ENCODE data around the gene NTSR2.

The NTSR2 gene

GRCh38 chr2:11669454-11670291, at the start of gene NTSR2:
NTSR2 (minus strand) TSS chr2:11670195; CDS start chr2:11670129, 66 bp downstream.
- no peaks in the 10 kb centered on the region for H3K9me3 Mint-ChIP-seq
- H3K27me3 Mint-ChIP-seq = peaks cover 17% of the 10 kb centered on the region
- H3K36me3 Mint-ChIP-seq = peaks cover 5% of the 10 kb centered on the region
- H3K27ac Mint-ChIP-seq = no peak within 1 kb of the TSS
- peaks cover 13% of the 10 kb centered on the region for H3K4me1 Mint-ChIP-seq
- H3K4me3 Mint-ChIP-seq = no peak within 1 kb of the TSS

- Mint-ChIP-seq H3K27ac (peak overlapping the region; percentile 20), H3K4me1 (peaks cover 9% of the 10 kb centered on the region), H3K36me3 (no peaks in the 10 kb centered on the region), H3K4me3 (peak overlapping the region; percentile 9), H3K27me3 (peaks cover 1% of the 10 kb centered on the region), H3K9me3 (no peaks in the 10 kb centered on the region)
Observed at GRCh38 chr2:11719230-11719977, 49.4 kb upstream of the NTSR2 start.

GRCh38 chr2:11718606-11719005, 48.6 kb upstream of the NTSR2 start:
- H3K4me3 Mint-ChIP-seq = no peak overlapping the region

GRCh38 chr2:11717623-11718022, 47.6 kb upstream of the NTSR2 start:
- Mint-ChIP-seq H3K36me3 (no peaks in the 10 kb centered on the region), H3K4me1 (peaks cover 9% of the 10 kb centered on the region), H3K4me3 (no peak overlapping the region), H3K27me3 (peaks cover 1% of the 10 kb centered on the region), H3K27ac (no peak overlapping the region), H3K9me3 (no peaks in the 10 kb centered on the region)

More at GRCh38 chr2:11718606-11719005, 48.6 kb upstream of the NTSR2 start:
- no peak overlapping the region for H3K27ac Mint-ChIP-seq
- no peaks in the 10 kb centered on the region for H3K36me3 Mint-ChIP-seq
- no peaks in the 10 kb centered on the region for H3K9me3 Mint-ChIP-seq
- peaks cover 9% of the 10 kb centered on the region for H3K4me1 Mint-ChIP-seq
- H3K27me3 Mint-ChIP-seq = peaks cover 1% of the 10 kb centered on the region

GRCh38 chr2:11716689-11717321, 46.8 kb upstream of the NTSR2 start:
- no peaks in the 10 kb centered on the region for H3K9me3 Mint-ChIP-seq
- H3K4me1 Mint-ChIP-seq = peaks cover 9% of the 10 kb centered on the region
- no peak overlapping the region for H3K27ac Mint-ChIP-seq
- no peak overlapping the region for H3K4me3 Mint-ChIP-seq
- no peaks in the 10 kb centered on the region for H3K36me3 Mint-ChIP-seq
- peaks cover 1% of the 10 kb centered on the region for H3K27me3 Mint-ChIP-seq

- H3K27me3 Mint-ChIP-seq = peaks cover 1% of the 10 kb centered on the region
- H3K4me1 Mint-ChIP-seq = peaks cover 9% of the 10 kb centered on the region
- H3K36me3 Mint-ChIP-seq = no peaks in the 10 kb centered on the region
- no peaks in the 10 kb centered on the region for H3K9me3 Mint-ChIP-seq
- H3K4me3 Mint-ChIP-seq = no peak overlapping the region
- no peak overlapping the region for H3K27ac Mint-ChIP-seq
Observed at GRCh38 chr2:11715987-11716652, 46.1 kb upstream of the NTSR2 start.

GRCh38 chr2:11713815-11714214, 43.8 kb upstream of the NTSR2 start:
- Mint-ChIP-seq H3K27me3 (peaks cover 1% of the 10 kb centered on the region), H3K9me3 (no peaks in the 10 kb centered on the region), H3K4me1 (no peaks in the 10 kb centered on the region), H3K27ac (no peak overlapping the region), H3K36me3 (no peaks in the 10 kb centered on the region), H3K4me3 (no peak overlapping the region)

GRCh38 chr2:11712866-11713265, 42.9 kb upstream of the NTSR2 start:
- H3K27ac Mint-ChIP-seq = no peak overlapping the region
- no peaks in the 10 kb centered on the region for H3K36me3 Mint-ChIP-seq
- no peaks in the 10 kb centered on the region for H3K4me1 Mint-ChIP-seq
- peaks cover 1% of the 10 kb centered on the region for H3K27me3 Mint-ChIP-seq
- no peak overlapping the region for H3K4me3 Mint-ChIP-seq
- H3K9me3 Mint-ChIP-seq = no peaks in the 10 kb centered on the region

- Mint-ChIP-seq H3K27me3 (peaks cover 1% of the 10 kb centered on the region), H3K36me3 (no peaks in the 10 kb centered on the region), H3K27ac (no peak overlapping the region), H3K4me3 (no peak overlapping the region), H3K4me1 (no peaks in the 10 kb centered on the region), H3K9me3 (no peaks in the 10 kb centered on the region)
Observed at GRCh38 chr2:11711751-11712150, 41.8 kb upstream of the NTSR2 start.

GRCh38 chr2:11711354-11711716, 41.3 kb upstream of the NTSR2 start:
- no peak overlapping the region for H3K4me3 Mint-ChIP-seq
- H3K36me3 Mint-ChIP-seq = no peaks in the 10 kb centered on the region
- no peaks in the 10 kb centered on the region for H3K4me1 Mint-ChIP-seq
- H3K9me3 Mint-ChIP-seq = no peaks in the 10 kb centered on the region
- H3K27ac Mint-ChIP-seq = no peak overlapping the region
- H3K27me3 Mint-ChIP-seq = peaks cover 1% of the 10 kb centered on the region

GRCh38 chr2:11710632-11711353, 40.8 kb upstream of the NTSR2 start:
- H3K4me3 Mint-ChIP-seq = no peak overlapping the region
- no peak overlapping the region for H3K27ac Mint-ChIP-seq
- H3K9me3 Mint-ChIP-seq = no peaks in the 10 kb centered on the region
- H3K4me1 Mint-ChIP-seq = no peaks in the 10 kb centered on the region
- no peaks in the 10 kb centered on the region for H3K36me3 Mint-ChIP-seq
- H3K27me3 Mint-ChIP-seq = peaks cover 1% of the 10 kb centered on the region

GRCh38 chr2:11710210-11710609, 40.2 kb upstream of the NTSR2 start:
- Mint-ChIP-seq H3K4me3 (no peak overlapping the region), H3K9me3 (no peaks in the 10 kb centered on the region), H3K4me1 (peaks cover 3% of the 10 kb centered on the region), H3K27me3 (no peaks in the 10 kb centered on the region), H3K36me3 (no peaks in the 10 kb centered on the region), H3K27ac (no peak overlapping the region)

- H3K27me3 Mint-ChIP-seq = no peaks in the 10 kb centered on the region
- H3K4me3 Mint-ChIP-seq = no peak overlapping the region
- H3K27ac Mint-ChIP-seq = no peak overlapping the region
- peaks cover 3% of the 10 kb centered on the region for H3K4me1 Mint-ChIP-seq
- no peaks in the 10 kb centered on the region for H3K9me3 Mint-ChIP-seq
- no peaks in the 10 kb centered on the region for H3K36me3 Mint-ChIP-seq
Observed at GRCh38 chr2:11709293-11709692, 39.3 kb upstream of the NTSR2 start.

GRCh38 chr2:11708106-11708505, 38.1 kb upstream of the NTSR2 start:
- peaks cover 3% of the 10 kb centered on the region for H3K4me1 Mint-ChIP-seq
- H3K27ac Mint-ChIP-seq = no peak overlapping the region
- no peaks in the 10 kb centered on the region for H3K36me3 Mint-ChIP-seq
- no peaks in the 10 kb centered on the region for H3K9me3 Mint-ChIP-seq
- H3K4me3 Mint-ChIP-seq = no peak overlapping the region
- no peaks in the 10 kb centered on the region for H3K27me3 Mint-ChIP-seq

- no peaks in the 10 kb centered on the region for H3K36me3 Mint-ChIP-seq
- no peaks in the 10 kb centered on the region for H3K27me3 Mint-ChIP-seq
- no peak overlapping the region for H3K4me3 Mint-ChIP-seq
- no peak overlapping the region for H3K27ac Mint-ChIP-seq
- no peaks in the 10 kb centered on the region for H3K9me3 Mint-ChIP-seq
- H3K4me1 Mint-ChIP-seq = peaks cover 3% of the 10 kb centered on the region
Observed at GRCh38 chr2:11705711-11706110, 35.7 kb upstream of the NTSR2 start.

Data from activated naive CD4-positive, alpha-beta T cell treated with anti-CD3 and anti-CD28 coated beads, Interleukin-2, amount 50 U/mL, for 24 hours (primary cell).